Measurements from ENCODE around the gene HSFX3.
"Not testable (repeated sequence)": the region's sequence is repeated elsewhere in the genome, so short reads cannot be mapped to it uniquely, and the experiment has no call there.

The HSFX3 gene

DNA sequence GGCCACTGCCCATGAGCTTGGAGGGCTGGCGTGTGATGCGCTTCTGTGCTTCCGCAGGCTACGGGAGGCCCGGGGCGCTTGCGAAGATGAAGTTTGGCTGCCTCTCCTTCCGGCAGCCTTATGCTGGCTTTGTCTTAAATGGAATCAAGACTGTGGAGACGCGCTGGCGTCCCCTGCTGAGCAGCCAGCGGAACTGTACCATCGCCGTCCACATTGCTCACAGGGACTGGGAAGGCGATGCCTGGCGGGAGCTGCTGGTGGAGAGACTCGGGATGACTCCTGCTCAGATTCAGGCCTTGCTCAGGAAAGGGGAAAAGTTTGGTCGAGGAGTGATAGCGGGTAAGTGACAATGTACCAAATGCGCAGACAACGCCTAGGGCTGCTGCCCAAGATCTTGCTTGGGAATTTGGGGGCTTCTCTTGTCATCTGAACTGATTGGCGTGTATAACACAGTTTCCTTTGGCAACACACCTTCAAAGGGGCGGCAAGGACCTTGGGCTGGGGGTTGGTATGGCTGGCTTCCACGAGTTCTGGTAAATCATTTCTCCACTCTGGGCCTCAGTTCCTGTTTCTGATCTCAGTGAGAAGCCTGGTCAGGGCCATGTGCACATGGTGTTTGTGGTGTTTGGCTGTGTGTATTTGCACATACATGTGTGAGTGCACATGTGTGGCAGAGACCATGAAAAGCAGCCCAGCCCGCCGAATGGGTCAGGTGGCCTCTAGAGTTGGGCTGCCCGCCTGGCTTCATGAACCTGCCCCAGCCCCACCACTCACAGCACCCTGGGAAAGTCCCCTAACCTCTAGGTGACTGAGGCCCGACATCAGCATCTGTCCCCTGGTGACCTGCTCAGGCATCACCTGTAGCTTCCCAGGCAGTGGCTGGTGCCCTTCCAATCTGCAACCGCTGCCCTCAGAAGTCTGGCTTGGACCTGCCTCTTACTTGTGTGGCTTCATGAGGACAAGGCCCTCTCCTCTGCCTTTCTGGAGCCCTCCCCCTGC lies 3.9 kb downstream of the HSFX3 start:
- not testable (repeated sequence) for DNase-seq (ENCODE audit: low spot score)

DNA sequence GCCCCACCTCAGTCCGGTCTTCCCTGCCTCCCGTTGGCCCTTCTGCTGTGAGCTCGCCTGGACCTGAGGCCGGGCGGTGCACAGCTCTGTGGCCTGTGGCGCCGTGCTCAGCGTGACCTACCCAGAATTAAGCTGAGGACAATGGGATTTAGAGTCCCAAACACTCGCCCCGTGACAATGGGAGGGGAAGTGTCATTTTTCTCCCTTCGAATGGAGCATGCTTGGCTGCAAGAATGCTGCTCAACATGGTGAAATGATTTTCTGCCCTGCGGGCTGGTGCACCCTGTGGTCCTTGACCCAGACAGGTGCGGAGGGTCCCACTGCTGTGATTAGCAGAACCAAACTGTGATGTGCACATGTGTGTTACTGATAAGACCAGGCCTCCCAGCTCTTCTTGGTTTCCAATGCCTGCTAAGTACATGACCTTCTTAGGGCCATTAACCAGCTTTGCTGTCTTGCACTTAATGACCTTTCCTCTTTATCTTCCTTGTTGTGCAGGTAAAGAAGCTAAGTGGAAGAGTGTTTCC lies 8.1 kb downstream of the HSFX3 start:
- no peak for DNase-seq (ENCODE audit: low spot score)

DNA sequence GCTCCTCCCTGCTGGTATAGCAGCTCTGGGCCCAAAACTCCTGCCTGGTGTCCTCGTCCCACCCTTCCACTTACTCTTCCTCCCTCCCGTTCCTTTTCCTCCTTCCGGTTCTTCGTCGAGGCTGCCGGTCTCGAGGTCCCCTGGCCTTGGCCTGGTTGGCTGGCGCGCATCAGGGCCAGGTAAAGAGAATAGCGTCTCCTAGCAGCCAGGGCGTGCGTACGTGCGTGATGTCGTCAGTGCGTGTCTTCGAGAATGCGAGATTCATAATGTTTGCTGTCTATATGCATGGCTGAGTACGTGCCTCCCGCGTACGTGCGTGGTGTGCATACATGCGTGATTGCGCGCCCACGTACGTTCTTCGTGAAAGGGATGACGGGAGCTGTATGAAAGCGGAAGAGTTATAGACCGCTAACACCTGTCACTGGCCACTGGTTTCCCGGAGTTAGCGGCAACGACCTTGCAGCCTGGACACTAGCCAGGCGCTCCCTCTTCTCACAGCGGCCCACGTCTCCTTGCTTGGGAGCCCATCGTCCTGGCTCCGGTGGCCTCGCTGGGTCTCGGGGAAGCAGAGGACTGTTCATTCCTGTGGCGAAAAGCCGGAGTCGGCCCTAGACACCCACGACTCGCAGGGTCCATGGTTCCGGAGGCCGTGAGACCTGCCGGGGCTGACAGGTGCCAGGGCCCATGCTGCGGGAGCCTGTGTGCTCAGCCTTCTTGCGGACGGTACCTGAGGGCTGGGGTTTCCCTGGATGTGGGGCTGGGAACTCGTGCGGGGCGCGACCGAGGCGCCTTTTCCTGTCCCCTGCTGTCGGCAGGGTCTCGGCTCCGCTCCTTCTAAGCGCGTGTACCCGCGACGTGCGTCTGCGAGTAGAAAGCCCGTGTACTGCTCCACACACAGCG lies 8.9 kb downstream of the HSFX3 start, which contains the start of gene EOLA1:
EOLA1 (plus strand) TSS at position 392 of the 900 bp plus-strand sequence. CDS start 4,619 bp downstream, outside the sequence.
- peak; percentile 91 for DNase-seq (ENCODE audit: low spot score)

DNA sequence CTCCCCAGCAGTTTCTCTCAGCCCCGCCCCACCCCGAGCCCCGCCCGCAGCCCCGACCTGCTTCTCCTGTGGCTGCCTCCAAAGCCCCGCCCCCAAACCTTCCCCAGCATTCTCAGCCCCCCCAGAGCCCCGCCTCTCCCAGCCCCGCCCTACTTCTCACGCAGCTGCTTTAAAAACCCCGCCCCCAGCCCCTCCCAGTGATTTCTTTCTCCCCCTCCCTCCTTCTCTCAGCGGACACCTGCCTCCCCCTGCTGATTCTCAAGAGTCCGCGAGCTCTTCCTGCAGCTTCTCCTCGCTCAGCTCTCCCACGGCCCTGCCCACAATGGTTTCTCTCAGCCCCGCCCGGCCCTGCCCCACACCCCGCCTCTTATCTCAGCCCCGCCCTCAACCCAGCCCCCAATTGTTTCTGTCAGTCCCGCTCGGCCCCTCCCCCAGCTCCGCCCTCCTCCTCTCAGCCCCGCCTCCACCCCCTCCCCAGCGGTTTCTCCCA lies 9.5 kb downstream of the HSFX3 start:
- peak; percentile 87 for DNase-seq (ENCODE audit: low spot score)

DNA sequence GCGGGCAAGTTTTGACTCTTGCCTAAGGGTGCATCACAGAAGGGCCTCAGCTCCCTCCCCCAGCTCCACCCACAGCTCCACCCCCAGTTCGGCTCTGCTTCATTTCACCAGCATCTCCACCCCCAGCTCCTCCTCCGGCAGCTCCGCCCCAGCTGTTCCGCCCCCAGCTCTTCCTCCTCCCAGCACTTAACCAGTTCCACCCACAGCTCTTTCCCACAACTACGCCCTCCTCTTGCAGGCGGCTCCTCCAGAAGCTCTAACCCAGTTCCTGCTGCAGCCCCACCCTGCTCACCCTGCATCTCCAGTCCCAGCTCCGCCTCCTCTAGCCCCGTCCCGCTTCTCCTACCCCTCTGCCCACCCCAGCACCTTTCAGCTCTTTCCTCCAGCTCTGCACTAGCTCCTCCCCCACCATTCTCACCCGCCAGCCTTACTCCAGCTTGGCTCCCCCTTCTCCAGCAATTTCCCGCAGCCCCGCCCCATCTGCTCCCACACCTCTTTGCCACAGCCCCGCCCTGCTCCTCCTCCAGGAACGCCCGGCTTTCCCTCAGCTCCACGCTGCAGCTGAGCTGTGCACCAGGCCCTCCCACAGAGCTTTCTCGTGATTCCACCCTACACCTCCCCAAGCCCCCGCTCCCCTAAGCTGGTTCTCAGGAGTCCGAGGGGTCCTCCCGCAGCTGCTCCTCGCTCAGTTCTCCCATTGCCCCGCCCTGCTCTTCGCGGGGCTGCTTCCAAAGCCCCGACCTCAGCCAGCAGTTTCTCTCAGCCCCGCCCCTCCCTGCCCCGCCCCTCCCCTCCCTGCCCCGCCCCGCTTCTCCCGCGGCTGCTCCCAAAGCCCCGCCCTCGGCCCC lies 10.2 kb downstream of the HSFX3 start:
- peak; percentile 90 for DNase-seq (ENCODE audit: low spot score)

DNA sequence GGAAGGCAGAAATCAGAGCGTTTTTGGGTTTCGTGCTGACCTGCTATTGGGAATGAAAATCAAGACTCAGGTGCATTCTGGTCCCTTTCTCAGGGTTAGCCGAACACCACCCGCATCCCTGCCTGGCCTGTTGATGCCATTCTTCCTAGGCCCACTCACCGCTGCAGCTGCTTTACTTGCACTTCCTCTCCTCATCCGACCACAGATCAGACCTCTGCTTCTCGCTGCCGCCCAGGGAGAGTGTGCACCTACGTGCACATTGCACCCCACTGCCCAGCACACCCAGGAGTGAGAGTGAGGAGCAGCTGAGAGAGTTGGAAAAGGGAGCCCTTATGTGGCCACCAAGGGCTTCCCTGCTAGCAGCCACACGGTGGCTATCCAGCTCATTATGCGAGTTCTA lies 12.2 kb downstream of the HSFX3 start:
- DNase-seq (ENCODE audit: low spot score), result not testable (repeated sequence)

DNA sequence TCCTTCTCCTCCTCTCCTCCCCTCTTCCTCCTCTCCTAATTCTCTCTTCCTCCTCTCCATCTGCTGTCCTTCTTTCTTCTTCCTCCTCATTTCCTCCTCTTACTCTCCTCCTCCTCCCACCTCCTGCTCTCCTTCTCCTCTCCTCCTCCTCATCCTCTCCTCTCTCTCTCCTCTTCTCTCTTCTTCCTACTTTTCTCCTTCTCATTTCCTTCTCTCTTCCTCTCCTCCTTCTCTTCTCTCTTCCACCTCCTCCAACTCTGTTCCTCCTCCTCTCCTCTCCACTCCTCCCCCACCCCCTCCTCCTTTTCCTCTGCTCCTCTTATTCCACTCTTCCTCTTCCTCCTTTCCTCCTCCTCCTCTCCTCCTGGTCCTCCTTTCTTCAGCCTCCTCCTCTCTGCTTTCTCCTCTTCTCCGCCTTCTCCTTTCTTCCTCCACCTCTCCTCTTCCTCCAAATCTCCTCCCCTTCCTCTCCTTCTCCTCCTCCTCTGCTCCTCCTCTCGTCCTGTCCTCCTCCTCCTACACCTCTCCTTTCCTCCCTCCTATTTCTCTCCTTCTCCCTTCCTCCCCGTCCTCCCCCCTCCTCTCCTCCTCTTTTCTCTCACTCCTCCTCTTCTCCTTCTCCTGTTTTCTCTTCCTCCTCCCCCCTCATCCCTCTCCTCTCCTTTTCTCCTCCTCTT lies 14.7 kb downstream of the HSFX3 start:
- DNase-seq (ENCODE audit: low spot score), result not testable (repeated sequence)

GRCh38 chrX:149533999-149534398 lies 15.7 kb downstream of the HSFX3 start:
- not testable (repeated sequence) for DNase-seq (ENCODE audit: low spot score)

- DNase-seq (ENCODE audit: low spot score), result not testable (repeated sequence)
These were observed 16.9 kb downstream of the HSFX3 start for GRCh38 chrX:149532868-149533267.

- DNase-seq (ENCODE audit: low spot score), result no peak
These were observed 18.1 kb downstream of the HSFX3 start for GRCh38 chrX:149531599-149531998.

GRCh38 chrX:149528381-149528780 lies 21.3 kb downstream of the HSFX3 start:
- no peak for DNase-seq (ENCODE audit: low spot score)

DNA sequence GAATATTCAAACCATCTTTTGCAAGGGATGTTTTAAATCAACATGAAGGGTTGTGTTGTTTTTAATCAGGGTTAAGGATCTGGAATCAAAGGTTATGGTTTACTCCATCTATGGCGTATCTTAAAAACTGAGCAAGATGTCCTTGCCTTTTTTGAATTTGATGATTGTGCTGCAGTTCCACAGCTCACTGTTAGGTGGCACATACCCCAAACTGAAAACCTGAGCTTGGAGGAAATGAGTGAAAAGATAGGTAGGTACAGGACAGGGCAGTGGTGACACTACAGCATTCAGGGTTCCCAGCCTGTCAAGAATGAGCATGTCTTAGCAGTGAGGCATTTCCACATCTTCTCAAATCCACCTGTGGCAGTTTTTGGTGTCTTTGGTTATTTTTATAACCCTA lies 22.0 kb downstream of the HSFX3 start:
- DNase-seq (ENCODE audit: low spot score), result peak; percentile 64

GRCh38 chrX:149526318-149527033 lies 23.2 kb downstream of the HSFX3 start:
- not testable (repeated sequence) for DNase-seq (ENCODE audit: low spot score)

DNA sequence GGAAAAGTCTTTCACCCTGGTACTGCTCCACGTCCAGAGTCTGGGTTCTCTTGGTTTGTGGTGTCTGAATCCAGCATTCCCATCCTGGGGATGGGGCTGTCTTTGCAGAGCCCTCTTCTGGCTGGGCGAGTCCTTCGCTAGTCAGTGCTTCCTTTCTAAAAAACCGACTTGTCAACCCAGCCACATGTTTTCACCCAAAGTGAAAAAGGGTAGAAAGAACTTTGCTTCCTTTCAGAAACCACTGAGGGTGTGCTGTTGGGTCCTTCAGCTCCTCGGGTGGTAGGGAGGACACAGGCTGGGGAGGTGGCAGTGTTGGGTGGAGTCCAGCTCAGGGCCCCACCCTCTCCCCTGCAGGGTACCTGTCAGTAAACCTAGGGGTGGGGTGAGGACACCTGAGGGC lies 23.8 kb downstream of the HSFX3 start:
- DNase-seq (ENCODE audit: low spot score), result peak; percentile 39

DNA sequence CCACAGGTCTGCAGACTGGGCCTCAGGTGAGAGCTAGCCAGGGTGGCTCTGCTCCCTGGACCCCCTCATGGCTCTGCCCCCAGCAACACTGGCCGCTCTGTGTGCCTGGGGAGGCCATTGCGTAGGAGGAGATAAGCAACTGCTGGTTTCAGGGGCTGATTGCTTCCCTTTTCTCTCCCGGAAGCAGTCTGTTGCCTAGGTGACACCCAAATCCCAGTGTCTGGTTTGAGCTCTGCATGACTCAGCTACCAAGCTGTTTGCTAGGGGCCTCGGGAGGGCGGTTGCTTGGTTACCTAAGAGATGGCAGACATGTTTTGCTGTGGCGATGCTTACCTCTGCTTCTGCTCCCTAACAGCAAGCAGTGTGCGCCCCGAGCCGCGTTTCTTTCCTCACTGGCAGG lies 24.3 kb downstream of the HSFX3 start:
- peak; percentile 77 for DNase-seq (ENCODE audit: low spot score)

GRCh38 chrX:149522916-149523315 lies 26.8 kb downstream of the HSFX3 start:
- DNase-seq (ENCODE audit: low spot score), result no peak

GRCh38 chrX:149521438-149521837 lies 28.3 kb downstream of the HSFX3 start:
- DNase-seq (ENCODE audit: low spot score), result no peak

GRCh38 chrX:149520636-149521277 lies 29.0 kb downstream of the HSFX3 start:
- not testable (repeated sequence) for DNase-seq (ENCODE audit: low spot score)

DNA sequence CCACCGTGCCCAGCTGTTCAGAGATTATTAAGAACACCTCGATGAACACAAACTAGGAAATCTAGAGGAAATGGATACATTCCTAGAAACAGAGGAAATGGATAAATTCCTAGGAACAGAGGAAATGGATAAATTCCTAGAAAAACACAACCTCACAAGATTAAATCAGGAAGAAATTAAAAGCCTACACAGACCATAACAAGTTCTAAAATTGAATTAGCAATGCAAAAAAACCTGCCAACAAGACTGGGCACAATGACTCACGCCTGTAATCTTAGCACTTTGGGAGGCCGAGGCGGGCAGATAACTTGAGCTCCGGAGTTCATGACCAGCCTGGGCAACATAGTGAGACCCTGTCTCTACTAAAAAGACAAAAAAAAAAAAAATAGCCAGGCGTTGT lies 31.5 kb downstream of the HSFX3 start:
- DNase-seq (ENCODE audit: low spot score), result no peak
